GM12875 (cell line): ENCODE measurements around the gene TNFSF11.
A peak's percentile ranks its signal among the peaks of the same experiment; 100 is the strongest.

ENCODE experiments used
- H3K4me3 ChIP-seq: one replicate; pipeline ENCODE4 v1.5.1; 2011; ENCODE audit warnings: low read depth, low read length, control low read depth
- TF ChIP-seq, protein P1 (sequence below): IDR thresholded peaks from 2 replicates; pipeline ENCODE4 v1.5.1; 2011; ENCODE audit warnings: low read depth, mild to moderate bottlenecking, control low read depth, inconsistent platforms, low read length, moderate library complexity, borderline replicate concordance; ENCODE audit not compliant: insufficient read depth

TNFSF11 gene

GRCh38 chr13:42577538-42577937 lies 3.6 kb downstream of the TNFSF11 start:
- TF ChIP-seq, protein P1, sequence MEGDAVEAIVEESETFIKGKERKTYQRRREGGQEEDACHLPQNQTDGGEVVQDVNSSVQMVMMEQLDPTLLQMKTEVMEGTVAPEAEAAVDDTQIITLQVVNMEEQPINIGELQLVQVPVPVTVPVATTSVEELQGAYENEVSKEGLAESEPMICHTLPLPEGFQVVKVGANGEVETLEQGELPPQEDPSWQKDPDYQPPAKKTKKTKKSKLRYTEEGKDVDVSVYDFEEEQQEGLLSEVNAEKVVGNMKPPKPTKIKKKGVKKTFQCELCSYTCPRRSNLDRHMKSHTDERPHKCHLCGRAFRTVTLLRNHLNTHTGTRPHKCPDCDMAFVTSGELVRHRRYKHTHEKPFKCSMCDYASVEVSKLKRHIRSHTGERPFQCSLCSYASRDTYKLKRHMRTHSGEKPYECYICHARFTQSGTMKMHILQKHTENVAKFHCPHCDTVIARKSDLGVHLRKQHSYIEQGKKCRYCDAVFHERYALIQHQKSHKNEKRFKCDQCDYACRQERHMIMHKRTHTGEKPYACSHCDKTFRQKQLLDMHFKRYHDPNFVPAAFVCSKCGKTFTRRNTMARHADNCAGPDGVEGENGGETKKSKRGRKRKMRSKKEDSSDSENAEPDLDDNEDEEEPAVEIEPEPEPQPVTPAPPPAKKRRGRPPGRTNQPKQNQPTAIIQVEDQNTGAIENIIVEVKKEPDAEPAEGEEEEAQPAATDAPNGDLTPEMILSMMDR = no peak
- peak overlapping the region; percentile 8 for H3K4me3 ChIP-seq

- TF ChIP-seq, protein P1 = no peak
- no peak overlapping the region for H3K4me3 ChIP-seq
Observed at GRCh38 chr13:42580644-42581043, 6.7 kb downstream of the TNFSF11 start.

DNA sequence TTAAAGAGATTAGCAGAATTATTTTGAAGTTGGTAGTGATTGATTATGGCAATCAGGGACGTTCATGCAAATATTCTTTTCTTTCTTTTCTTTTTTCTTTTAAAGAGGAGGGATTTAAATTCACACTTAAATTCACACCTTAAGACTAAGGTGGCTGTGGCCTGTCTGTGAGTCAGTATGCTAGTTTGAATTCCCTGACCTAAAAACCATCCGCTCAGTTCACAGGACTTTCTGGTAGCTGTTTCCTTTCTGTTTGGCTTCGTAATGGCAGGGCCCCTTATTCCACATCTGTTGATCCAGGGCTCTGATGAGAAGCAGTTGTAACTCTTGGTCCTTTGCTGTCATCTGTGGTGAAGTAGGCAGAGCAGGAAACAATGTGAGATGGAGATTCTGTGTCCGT lies 7.5 kb downstream of the TNFSF11 start:
- no peak overlapping the region for H3K4me3 ChIP-seq
- TF ChIP-seq, protein P1 = no peak

DNA sequence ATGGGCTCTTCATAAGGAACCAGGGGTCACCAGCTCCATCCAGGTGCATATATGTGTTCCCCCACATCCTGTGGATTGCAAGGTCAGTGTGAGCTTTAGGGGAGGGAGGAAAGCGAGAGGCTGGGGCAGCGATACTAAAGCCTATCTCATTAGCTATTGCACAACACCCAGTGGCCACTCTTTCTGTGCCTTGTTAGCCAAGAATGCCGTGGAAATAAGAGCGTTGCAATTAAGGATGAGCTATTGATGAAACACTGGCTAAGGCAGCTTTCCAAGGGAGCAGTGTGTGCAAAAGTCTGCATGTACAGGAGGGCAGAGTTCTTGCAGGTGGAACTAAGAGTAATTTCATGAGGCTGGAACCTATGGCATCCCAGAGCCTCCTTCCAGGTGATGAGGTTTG lies 17.6 kb downstream of the TNFSF11 start:
- TF ChIP-seq, protein P1 = no peak
- H3K4me3 ChIP-seq = no peak overlapping the region

- H3K4me3 ChIP-seq = no peak overlapping the region
- TF ChIP-seq, protein P1 = no peak
Observed at GRCh38 chr13:42592915-42593900, 19.3 kb downstream of the TNFSF11 start.

GRCh38 chr13:42594481-42595252 lies 20.7 kb downstream of the TNFSF11 start:
- H3K4me3 ChIP-seq = no peak overlapping the region
- TF ChIP-seq, protein P1 = peak; percentile 59; the same call in 1 of the 2 replicates
